ENCODE results near the gene ZNF484.
"Not testable (repeated sequence)": the region's sequence is repeated elsewhere in the genome, so short reads cannot be mapped to it uniquely, and the experiment has no call there.

The ZNF484 gene

GRCh38 chr9:92860867-92861266 is 17.0 kb downstream of the ZNF484 start:
- DNase-seq (ENCODE audit: low read depth): no peak

GRCh38 chr9:92857236-92857635 is 20.6 kb downstream of the ZNF484 start:
- no peak for DNase-seq (ENCODE audit: low read depth)

GRCh38 chr9:92853716-92854115 is 24.1 kb downstream of the ZNF484 start:
- no peak for DNase-seq (ENCODE audit: low read depth)

- DNase-seq (ENCODE audit: low read depth): no peak
Observed at GRCh38 chr9:92850898-92851297, 26.9 kb downstream of the ZNF484 start.

- DNase-seq (ENCODE audit: low read depth): not testable (repeated sequence)
Observed at GRCh38 chr9:92848740-92849139, 29.1 kb downstream of the ZNF484 start.

GRCh38 chr9:92846662-92847145 is 31.1 kb downstream of the ZNF484 start:
- no peak for DNase-seq (ENCODE audit: low read depth)

GRCh38 chr9:92838411-92838810 is 39.4 kb downstream of the ZNF484 start:
- DNase-seq (ENCODE audit: low read depth): not testable (repeated sequence)

GRCh38 chr9:92837191-92837590 is 40.6 kb downstream of the ZNF484 start:
- DNase-seq (ENCODE audit: low read depth): no peak

GRCh38 chr9:92829420-92829819 is 48.4 kb downstream of the ZNF484 start:
- no peak for DNase-seq (ENCODE audit: low read depth)

- DNase-seq (ENCODE audit: low read depth): not testable (repeated sequence)
Observed at GRCh38 chr9:92825065-92825464, 52.8 kb downstream of the ZNF484 start.

GRCh38 chr9:92820964-92821363 is 56.9 kb downstream of the ZNF484 start:
- DNase-seq (ENCODE audit: low read depth): no peak

GRCh38 chr9:92819898-92820297 is 57.9 kb downstream of the ZNF484 start:
- not testable (repeated sequence) for DNase-seq (ENCODE audit: low read depth)

GRCh38 chr9:92809629-92810326 is 68.1 kb downstream of the ZNF484 start:
- not testable (repeated sequence) for DNase-seq (ENCODE audit: low read depth)

GRCh38 chr9:92808726-92809451 is 68.9 kb downstream of the ZNF484 start:
- DNase-seq (ENCODE audit: low read depth): no peak

GRCh38 chr9:92807757-92808725 is 69.8 kb downstream of the ZNF484 start:
- no peak for DNase-seq (ENCODE audit: low read depth)

GRCh38 chr9:92807031-92807756 is 70.6 kb downstream of the ZNF484 start:
- no peak for DNase-seq (ENCODE audit: low read depth)

GRCh38 chr9:92804727-92805126 is 73.1 kb downstream of the ZNF484 start:
- DNase-seq (ENCODE audit: low read depth): no peak

- no peak for DNase-seq (ENCODE audit: low read depth)
Observed at GRCh38 chr9:92798358-92798757, 79.5 kb downstream of the ZNF484 start.

- DNase-seq (ENCODE audit: low read depth): not testable (repeated sequence)
Observed at GRCh38 chr9:92796337-92796804, 81.5 kb downstream of the ZNF484 start.

- DNase-seq (ENCODE audit: low read depth): no peak
Observed at GRCh38 chr9:92795598-92796336, 82.1 kb downstream of the ZNF484 start.

All from stimulated activated CD8-positive, alpha-beta memory T cell treated with anti-CD3 and anti-CD28 coated beads, Interleukin-15, amount 100 ng/mL, for 1 hour (primary cell).